Lung microvascular endothelial cell (primary cell): ENCODE measurements around the gene MRPL17. TPM values are rescaled to one million over a fixed set of nuclear protein-coding genes. Genes with fewer than 3 reads are reported as not detected.

Experiments
- DNase-seq, 2 donors: peaks; one replicate each; pipeline versions ENCODE4 v3.0.0 to v3.0.0-alpha.2; 2010; ENCODE audit warnings: low read depth in 2 of 2
- total RNA-seq: library from RNA; depleted of rRNA; stranded (reverse); fragments of >200 nt; gene quantifications from 2 replicates; pipeline ENCODE4 v1.2.1, GENCODE V29; 2014

Gene MRPL17
- total RNA-seq, 1 donor from 2014 or later, result 47.4 TPM

DNA sequence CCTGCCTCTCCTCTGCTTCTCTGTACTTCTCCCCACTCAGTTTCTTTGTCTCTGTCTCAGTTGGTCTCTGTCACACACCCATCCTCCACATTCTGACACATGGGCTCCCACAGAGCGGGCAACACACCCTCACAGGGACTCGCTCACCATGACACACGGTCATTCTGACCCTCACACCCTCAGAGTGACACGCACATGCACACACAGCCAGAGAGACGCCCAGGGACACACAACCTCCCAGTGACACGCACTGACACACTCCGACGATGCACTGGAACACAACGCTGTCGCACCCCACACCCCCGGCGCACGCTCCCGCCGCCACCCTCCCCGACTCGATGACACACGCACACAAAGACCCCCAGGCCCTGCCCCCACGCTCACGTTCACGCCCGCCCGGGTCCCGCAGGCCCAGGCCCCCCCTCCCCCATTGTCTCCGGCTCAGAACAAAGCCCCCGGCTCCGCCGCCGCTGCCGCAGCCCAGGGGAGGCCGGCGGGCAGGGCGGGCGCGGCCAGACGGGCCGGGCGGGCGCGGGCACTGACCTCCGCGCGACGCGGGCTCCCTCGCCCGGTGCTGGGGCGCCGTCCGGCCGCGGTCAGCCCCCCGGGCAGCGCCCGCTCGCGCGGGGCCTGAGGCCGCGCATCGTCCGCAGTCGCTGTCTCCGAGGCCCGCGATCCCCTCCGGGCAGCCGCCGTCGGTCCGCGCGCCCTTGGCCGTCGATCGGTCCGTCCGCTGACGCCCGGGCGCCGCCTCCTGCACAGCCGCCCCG lies 27.9 kb downstream of the MRPL17 start:
- peak; percentile 41 to 61 for DNase-seq

DNA sequence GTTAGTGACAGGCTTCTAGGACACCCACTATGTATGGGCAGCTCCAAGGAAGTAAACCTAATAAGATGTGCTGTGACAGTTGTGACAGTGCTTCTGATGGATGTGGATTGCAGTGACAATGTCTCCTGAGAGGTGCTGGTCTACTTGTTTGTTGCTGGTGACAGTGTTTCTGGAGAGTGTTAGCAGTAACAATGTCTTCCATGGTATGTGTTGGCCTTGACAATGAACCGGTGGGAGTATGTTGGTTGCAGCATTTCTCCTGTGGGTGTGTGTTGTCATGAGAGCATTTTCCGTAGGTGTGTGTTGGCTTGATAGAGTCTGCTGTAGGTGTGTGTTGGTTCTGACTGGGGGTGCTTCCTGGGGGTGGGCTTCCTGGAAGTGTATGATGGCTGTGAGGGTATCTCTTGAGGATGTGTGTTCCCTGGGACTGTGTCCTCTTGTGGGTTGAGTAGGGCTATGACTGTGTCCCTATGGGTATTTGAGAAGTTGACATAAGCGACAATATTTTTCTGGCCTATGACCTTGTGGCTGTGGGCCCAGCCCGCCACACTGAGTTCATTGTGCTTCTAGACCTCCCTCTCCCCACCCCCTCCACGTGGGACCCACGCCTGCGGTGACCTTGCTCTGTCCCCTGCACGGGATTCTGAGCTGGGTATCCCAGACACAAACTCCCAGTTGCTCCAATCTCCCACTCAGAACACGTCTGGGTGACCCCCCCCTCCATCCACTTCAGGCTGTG lies 28.7 kb downstream of the MRPL17 start:
- peak in 1 of 2 donors; percentile 47 for DNase-seq

DNA sequence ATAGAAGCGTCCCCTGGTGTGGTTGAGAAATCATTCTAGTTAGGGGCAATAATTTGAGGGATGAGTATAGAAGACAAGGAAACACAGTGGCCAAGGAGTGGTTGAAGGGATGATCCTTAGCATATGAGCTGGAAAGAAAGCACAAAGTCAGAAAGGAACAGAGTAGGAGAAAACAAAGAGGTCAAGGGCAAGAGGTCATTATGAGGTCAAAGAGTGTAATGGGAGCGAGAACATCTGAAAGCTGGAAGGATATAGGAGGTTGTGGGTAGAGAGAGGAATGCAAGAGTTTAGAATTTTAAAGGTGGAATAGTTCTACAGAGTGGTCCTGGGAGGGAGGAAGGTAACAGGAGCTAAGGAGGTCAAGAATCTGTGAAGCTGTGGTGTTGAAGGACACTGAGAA lies 29.5 kb downstream of the MRPL17 start:
- no peak for DNase-seq

GRCh38 chr11:6653097-6653496 lies 30.0 kb downstream of the MRPL17 start:
- no peak for DNase-seq

DNA sequence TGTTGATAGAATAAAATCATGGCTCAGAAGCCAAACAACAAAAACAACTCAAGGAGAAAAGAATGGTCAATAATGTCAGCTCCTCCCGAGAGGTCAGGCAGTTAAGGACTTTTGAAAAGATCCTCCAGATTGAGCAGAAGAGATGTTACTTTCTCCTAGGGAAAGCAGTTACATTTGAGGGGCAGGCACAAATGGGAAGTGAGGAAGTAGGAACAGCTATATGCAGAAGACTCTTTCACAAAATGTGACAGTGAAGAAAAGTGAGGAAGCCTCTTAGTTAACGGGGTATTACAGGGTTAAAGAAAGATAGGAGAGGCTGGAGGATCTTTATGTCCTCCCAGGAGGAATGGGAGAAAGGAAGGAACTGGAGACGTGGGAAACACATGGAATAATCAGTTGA lies 31.0 kb downstream of the MRPL17 start:
- no peak for DNase-seq

DNA sequence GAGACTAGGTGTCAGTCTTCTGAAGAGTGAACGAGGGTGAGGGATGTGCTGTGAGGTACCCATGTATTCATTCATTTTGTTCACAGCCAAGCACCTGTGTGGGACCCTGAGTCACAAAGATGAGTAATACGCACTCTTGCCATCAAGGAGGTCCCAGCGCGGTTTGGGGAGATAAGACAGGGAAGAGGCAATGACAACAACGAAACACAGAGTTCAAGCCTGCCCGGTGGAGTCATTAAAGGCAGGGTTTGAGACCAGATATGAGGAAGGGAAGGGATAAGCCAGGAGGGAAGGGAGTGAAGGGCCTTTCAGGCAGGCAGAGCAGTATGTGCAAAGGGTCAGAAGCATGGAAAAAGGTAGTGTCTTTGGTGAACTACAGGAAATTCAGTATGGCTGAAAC lies 32.2 kb downstream of the MRPL17 start:
- DNase-seq, result no peak

GRCh38 chr11:6650104-6650503 lies 33.0 kb downstream of the MRPL17 start:
- DNase-seq, result no peak

- no peak for DNase-seq
Measured at GRCh38 chr11:6648501-6648900, 34.6 kb downstream of the MRPL17 start.

GRCh38 chr11:6647836-6648235 lies 35.3 kb downstream of the MRPL17 start:
- DNase-seq, result no peak

DNA sequence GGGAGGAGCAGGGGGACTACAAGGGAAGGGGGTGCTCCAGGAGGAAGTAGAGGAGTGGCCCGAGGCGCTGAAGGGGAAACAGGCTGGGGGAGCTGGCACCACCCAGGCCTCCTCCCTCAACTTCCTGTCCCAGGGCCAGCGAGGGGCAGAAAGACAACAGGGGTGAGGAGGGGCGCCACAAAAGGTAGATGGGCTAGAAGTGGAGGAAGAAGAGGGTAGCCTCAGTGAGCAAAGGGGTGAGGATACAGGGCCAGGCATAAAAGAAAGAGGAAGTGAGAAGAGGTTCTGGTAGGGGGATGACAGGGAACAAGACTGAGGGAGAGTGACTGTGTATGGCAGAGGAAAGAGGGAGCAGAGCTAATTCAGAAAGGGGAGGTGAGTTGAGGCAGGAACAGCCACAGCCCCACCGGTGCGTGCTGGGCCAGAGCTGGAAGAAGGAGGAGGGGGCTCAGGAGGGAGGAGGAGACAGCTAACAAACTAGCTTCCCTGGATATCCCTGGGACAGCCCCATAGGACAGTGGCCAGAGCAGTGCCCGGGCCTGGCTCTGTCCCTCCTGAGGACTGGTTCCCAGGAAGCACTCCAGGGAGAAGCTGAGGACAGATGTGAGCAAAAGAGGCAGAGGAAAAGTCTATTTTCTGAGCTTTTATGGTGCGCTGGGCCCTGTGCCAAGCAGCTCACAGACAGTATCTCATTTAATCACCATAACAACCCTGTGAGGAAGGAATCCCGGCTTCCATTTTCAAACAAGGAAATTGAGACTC lies 36.0 kb downstream of the MRPL17 start:
- DNase-seq, result peak; percentile 54 to 69

GRCh38 chr11:6646576-6646917 lies 36.6 kb downstream of the MRPL17 start:
- peak in 1 of 2 donors; percentile 25 for DNase-seq

DNA sequence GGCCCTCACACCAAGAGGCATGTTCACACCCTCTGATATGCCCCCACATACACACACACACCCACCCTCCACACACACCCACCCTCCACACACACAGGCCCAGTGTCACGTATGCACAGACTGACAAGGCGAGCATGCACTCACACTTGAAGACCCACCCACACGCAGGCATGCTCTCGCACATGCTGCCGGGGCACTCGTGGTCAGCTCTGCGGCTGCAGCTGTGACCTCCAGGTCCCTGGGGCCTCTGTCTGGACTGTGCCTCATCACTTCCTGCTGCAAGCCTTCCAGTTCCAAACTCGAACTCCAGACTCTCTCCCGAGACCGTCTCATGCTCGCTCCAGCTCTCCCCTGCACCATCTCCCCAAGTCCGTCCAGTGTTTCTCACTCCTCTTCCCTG lies 37.1 kb downstream of the MRPL17 start:
- peak; percentile 29 to 91 for DNase-seq

- no peak for DNase-seq
Measured at GRCh38 chr11:6642957-6643356, 40.2 kb downstream of the MRPL17 start.

DNA sequence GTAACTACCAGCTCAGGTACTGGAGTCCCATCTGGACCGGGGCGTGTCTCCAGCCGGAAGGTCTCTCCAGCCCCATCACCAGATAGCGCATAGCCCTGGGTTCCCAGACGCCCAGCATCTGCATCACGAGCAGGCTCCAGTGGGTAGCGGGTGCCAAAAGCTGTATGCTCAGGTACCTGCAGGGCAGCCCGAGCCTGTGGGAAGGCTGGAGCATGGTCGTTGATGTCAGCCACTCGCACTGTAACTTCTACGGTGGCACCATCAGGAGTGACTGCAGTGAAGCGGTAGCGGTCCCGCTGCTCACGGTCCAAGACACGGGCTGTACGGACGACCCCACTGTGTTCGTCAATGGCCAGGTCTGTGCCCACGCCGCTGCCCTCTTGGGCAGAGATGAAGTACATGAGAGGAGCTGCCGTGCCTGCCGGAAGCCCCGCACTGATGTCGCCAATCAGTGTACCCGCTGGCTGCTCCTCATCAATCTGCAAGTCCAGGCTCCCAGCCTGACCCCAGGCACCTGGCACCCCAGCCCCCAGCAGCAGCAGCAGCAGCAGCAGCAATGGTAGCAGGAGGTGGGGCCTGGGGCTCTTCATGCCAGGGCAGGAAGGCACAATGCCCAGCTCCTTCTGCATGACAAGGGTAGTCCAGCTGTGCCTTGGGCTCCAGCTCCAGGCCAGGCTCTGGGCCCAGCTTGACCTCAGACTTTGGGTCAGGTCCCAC lies 42.0 kb downstream of the MRPL17 start:
- no peak for DNase-seq

- DNase-seq, result no peak
Measured at GRCh38 chr11:6640036-6640984, 42.8 kb downstream of the MRPL17 start.

DNA sequence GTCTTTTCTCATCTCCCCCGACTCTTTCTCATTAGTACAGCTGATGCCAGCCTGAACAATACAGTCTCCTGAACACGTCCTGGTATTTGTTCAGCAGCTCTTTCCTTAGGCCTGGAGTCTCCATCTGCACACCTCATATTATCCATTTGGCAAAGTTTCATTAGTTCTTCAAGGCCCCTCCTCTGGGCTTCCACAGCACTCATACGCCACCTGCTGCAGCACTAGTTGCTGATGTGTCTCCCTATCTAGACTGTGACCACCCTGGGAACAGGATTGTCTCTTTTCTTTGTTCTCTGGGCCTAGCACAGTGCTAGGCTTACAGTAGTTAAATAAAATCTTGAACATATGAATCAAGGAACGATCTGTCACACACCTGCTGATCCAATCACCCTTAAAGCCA lies 44.7 kb downstream of the MRPL17 start:
- no peak for DNase-seq

- peak in 1 of 2 donors; percentile 28 for DNase-seq
Measured at GRCh38 chr11:6637871-6638270, 45.3 kb downstream of the MRPL17 start.

DNA sequence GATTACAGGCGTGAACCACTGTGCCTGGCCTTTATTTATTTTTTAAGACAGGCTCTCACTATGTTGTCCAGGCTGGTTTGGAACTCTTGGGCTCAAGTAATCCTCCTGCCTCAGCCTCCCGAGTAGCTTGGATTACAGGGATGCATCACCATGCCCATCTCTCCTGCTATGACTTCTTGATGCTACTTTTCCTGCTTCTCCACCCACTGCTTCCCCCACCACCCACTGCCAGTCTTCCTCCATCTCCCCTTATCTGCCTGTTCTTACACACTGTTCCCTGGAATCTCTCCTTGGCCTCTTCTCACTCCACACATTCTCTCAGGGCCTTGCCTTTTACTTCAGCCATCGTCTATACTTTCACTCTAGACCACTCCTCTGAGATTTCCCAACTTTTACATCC lies 46.7 kb downstream of the MRPL17 start:
- DNase-seq, result no peak

DNA sequence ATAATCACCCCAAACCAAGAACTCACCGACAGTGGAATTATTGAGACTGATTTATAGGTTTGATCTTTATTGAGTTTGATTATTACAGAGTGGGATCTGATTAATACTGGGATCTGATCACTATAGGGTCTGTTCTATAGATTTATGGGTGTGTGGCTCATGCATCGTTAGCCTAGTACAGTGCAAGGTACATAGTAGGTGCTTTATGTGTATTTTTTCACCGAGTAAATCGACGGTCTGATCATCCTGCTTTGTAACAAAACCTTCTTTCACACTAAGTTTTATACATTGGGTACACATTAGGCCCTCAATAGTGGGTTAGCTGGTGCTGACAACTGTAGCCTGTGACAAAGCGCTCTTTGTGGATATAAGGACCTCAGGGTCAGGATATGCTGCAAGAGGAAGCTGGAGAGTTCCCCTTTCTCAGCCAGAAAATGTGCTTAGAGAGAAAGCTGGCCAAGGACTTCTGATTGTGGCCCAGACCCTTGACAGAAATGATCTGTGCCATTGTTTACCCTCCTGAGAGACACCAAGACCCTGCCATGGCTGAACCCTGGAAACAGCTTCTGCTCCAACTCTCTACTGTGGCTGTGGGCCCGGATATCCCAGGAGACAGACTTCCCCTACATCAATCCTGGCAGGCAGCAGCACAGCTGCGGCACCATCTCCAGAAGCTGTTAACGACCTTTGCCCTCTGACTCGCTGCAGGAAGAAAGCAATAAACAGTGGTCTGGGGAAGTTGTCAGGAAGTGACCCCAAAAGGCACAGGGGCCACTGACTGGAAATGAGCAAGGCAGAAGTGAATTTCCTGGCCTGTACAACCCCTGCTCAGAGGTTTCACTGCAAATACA lies 47.8 kb downstream of the MRPL17 start:
- peak; percentile 84 to 98 for DNase-seq

DNA sequence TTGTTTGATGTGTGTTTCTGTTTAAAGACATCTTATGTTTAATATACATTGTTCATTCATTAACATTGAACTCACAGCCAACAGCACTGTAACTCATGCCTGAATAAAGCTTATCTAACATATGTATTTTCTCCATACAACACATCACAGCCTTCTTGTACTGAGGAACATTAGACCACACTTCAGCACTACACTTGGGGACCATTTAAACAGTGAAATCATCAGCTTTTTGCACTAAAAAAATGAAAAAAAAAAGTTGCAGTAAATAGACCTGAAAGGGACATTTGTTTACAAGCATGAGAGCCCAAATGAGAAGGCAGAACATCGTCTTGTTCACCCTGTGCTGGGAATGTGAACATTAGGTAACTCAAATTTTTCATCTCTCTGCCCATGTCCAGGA lies 48.6 kb downstream of the MRPL17 start:
- DNase-seq, result no peak
